Panc1 (cell line): Measurements from ENCODE around the gene ITGB2. TPM values are rescaled to one million over a fixed set of nuclear protein-coding genes. Genes with fewer than 3 reads are reported as not detected.

Source experiments
- ATAC-seq: fragments of 200-7000 bp; cut with Tn5 transposase; 2 replicates; pipeline ENCODE4 v1.9.1; 2020; ENCODE audit warnings: mild to moderate bottlenecking, moderate library complexity
- BruUV-seq: library from RNA; stranded (reverse); fragments of 400-500 nt; replicated peaks from 2 replicates; lab custom pipeline; 2021; lab: Mats Ljungman, UMichigan
- CTCF ChIA-PET: fragments of 300-600 bp; sonication (Branson Sonifier 250); formaldehyde crosslinking; loops from one replicate; lab custom pipeline; 2022; ENCODE audit warnings: antibody characterized with exemption; lab: Charles Lee
- POLR2A ChIA-PET: fragments of 300-600 bp; sonication (Branson Sonifier 250); formaldehyde crosslinking; loops from one replicate; lab custom pipeline; 2022; ENCODE audit warnings: antibody characterized with exemption; lab: Charles Lee
- DNase-seq: peaks from one replicate; pipeline ENCODE4 v3.0.0-alpha.2; 2010; ENCODE audit warnings: low read depth, low spot score
- H3K27ac ChIP-seq: 2 replicates; pipeline ENCODE4 v1.5.1; 2011; ENCODE audit warnings: mild to moderate bottlenecking, low read length, inconsistent platforms
- H3K27me3 ChIP-seq: fragments of 200-500 bp; sonication (Bioruptor generic); 2 replicates; pipeline ENCODE4 v1.6.0; 2014; ENCODE audit warnings: low read length, inconsistent platforms; ENCODE audit not compliant: control insufficient read depth, insufficient read depth
- H3K36me3 ChIP-seq: fragments of 200-500 bp; sonication (Bioruptor generic); 2 replicates; pipeline ENCODE4 v1.5.1; 2014; ENCODE audit warnings: inconsistent platforms, mild to moderate bottlenecking, low read length, moderate library complexity; ENCODE audit not compliant: control insufficient read depth, insufficient read depth
- H3K4me1 ChIP-seq: 2 replicates; pipeline ENCODE4 v1.5.1; 2011; ENCODE audit warnings: inconsistent platforms, mild to moderate bottlenecking, low read length, moderate library complexity; ENCODE audit not compliant: control insufficient read depth, insufficient read depth
- H3K4me3 ChIP-seq, 2 experiments: 2 replicates each; pipeline ENCODE4 v1.5.1; 2011 to 2012; ENCODE audit warnings: low read depth in 2 of 2, low read length in 2 of 2, mild to moderate bottlenecking in 2 of 2, inconsistent platforms in 1 of 2, moderate library complexity in 1 of 2
- H3K9me3 ChIP-seq: fragments of 200-500 bp; sonication (Bioruptor generic); 2 replicates; pipeline ENCODE4 v1.5.1; 2014; ENCODE audit warnings: low read depth, mild to moderate bottlenecking, inconsistent platforms, low read length, moderate library complexity; ENCODE audit not compliant: control insufficient read depth, insufficient read depth
- POLR2AphosphoS5 ChIP-seq: IDR thresholded peaks from 2 replicates; pipeline ENCODE4 v1.6.1; 2012; ENCODE audit warnings: mild to moderate bottlenecking, low read depth, low read length, moderate library complexity
- SIN3A ChIP-seq: IDR thresholded peaks from 2 replicates; pipeline ENCODE4 v1.6.1; 2012; ENCODE audit warnings: low read depth, mild to moderate bottlenecking, low read length, moderate library complexity, borderline replicate concordance; ENCODE audit not compliant: insufficient read depth
- TCF7L2 ChIP-seq: IDR thresholded peaks from 2 replicates; pipeline ENCODE4 v1.6.1; 2011; ENCODE audit warnings: mild to moderate bottlenecking, low read depth, low read length, inconsistent platforms
- in situ Hi-C: cut with HindIII; loops from 2 replicates; pipeline ENCODE4 v1.10.0; 2016; ENCODE audit warnings: low sequenced_read_pairs, low pct_unique_long_range_greater_than_20kb
- intact Hi-C: fragments of 100-400 bp; cut with micrococcal nuclease; formaldehyde crosslinking; loops from one replicate; pipeline ENCODE4 v1.10.0; 2022; ENCODE audit not compliant: unreplicated experiment
- total RNA-seq: library from RNA; stranded (reverse); gene quantifications from one replicate; pipeline ENCODE4 v1.2.1, GENCODE V29; 2021; ENCODE audit not compliant: unreplicated experiment
- TF ChIP-seq, protein P1 (sequence below), 2 experiments: IDR thresholded peaks; 2 replicates each; pipeline ENCODE4 v1.6.1; 2011 to 2012; ENCODE audit warnings: low read depth in 2 of 2, control low read depth in 1 of 2, low read length in 1 of 2, mild to moderate bottlenecking in 1 of 2, moderate library complexity in 1 of 2; ENCODE audit not compliant: insufficient read depth in 1 of 2
- TF ChIP-seq, protein P2 (sequence below): fragments of 450-650 bp; IDR thresholded peaks from 2 replicates; pipeline ENCODE4 v1.5.1; 2017; ENCODE audit warnings: mild to moderate bottlenecking

The ITGB2 gene
- total RNA-seq, 1 experiment from 2014 or later, result 3.0 TPM

DNA sequence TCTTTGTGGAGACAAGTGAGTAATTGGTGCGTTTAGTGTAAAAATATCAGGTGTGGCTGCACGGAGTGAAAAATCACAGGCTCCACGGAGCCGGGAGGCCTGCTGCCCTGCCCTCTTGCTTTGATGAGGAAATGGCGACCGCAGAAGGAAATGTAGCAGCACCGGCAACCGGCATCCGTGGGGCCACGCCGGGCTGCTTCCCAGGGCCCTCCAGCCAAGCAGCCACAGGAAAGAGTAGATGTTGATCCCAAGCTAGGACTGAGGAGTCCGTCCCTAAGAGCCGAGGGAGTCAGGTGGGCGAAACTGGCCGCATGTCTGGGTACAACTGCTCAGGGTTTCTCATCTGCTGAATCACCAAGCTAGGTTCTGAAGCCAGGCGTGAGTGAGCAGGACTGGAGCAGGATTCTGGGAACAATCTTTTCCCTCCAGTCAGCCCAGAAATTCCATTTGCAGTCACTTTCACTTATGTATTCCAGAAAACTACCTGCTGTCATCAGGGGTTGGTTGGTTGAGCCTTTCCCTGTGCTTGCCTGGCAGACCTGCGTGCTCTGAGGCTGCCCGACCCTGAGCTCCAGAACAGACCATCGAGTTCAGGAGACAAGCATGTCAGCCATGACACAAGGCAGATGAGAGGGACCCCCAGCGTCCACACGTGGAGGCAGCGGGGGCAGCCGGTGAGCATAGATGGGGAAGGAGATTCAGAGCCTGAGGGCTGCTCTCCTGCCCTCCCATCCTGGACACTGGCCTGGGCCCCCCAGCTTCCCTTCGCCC lies 5.8 kb upstream of the ITGB2 start:
- Histone ChIP-seq H3K36me3 (no peaks in the 10 kb centered on the region), H3K27me3 (no peaks in the 10 kb centered on the region), H3K4me1 (peaks cover 27% of the 10 kb centered on the region), H3K27ac (peak overlapping the region; percentile 66), H3K4me3 (no peak overlapping the region), H3K9me3 (no peaks in the 10 kb centered on the region)
- TF ChIP-seq, protein P1, sequence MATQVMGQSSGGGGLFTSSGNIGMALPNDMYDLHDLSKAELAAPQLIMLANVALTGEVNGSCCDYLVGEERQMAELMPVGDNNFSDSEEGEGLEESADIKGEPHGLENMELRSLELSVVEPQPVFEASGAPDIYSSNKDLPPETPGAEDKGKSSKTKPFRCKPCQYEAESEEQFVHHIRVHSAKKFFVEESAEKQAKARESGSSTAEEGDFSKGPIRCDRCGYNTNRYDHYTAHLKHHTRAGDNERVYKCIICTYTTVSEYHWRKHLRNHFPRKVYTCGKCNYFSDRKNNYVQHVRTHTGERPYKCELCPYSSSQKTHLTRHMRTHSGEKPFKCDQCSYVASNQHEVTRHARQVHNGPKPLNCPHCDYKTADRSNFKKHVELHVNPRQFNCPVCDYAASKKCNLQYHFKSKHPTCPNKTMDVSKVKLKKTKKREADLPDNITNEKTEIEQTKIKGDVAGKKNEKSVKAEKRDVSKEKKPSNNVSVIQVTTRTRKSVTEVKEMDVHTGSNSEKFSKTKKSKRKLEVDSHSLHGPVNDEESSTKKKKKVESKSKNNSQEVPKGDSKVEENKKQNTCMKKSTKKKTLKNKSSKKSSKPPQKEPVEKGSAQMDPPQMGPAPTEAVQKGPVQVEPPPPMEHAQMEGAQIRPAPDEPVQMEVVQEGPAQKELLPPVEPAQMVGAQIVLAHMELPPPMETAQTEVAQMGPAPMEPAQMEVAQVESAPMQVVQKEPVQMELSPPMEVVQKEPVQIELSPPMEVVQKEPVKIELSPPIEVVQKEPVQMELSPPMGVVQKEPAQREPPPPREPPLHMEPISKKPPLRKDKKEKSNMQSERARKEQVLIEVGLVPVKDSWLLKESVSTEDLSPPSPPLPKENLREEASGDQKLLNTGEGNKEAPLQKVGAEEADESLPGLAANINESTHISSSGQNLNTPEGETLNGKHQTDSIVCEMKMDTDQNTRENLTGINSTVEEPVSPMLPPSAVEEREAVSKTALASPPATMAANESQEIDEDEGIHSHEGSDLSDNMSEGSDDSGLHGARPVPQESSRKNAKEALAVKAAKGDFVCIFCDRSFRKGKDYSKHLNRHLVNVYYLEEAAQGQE (IDR thresholded peaks at IDR 0.05; ENCODE audit: insufficient read depth in 1 of 2, low read depth in 2 of 2, low read length in 1 of 2), result no peak
- TF ChIP-seq, protein P2, sequence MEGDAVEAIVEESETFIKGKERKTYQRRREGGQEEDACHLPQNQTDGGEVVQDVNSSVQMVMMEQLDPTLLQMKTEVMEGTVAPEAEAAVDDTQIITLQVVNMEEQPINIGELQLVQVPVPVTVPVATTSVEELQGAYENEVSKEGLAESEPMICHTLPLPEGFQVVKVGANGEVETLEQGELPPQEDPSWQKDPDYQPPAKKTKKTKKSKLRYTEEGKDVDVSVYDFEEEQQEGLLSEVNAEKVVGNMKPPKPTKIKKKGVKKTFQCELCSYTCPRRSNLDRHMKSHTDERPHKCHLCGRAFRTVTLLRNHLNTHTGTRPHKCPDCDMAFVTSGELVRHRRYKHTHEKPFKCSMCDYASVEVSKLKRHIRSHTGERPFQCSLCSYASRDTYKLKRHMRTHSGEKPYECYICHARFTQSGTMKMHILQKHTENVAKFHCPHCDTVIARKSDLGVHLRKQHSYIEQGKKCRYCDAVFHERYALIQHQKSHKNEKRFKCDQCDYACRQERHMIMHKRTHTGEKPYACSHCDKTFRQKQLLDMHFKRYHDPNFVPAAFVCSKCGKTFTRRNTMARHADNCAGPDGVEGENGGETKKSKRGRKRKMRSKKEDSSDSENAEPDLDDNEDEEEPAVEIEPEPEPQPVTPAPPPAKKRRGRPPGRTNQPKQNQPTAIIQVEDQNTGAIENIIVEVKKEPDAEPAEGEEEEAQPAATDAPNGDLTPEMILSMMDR, result no peak
- TF ChIP-seq TCF7L2 (no peak), POLR2AphosphoS5 (no peak), SIN3A (no peak)
- intact Hi-C loops, result loop anchor here (10.0 kb wide), 1 partner anchor 52 kb away; the partner anchor contains the start of gene PTTG1IP
- ATAC-seq (no peak), DNase-seq (no peak)
- no TSS peak for BruUV-seq
- ChIA-PET CTCF (interaction anchor here (1.0 kb wide), 1 partner anchor 126 kb away, joined by 3 read pairs; no protein-coding TSS in a partner anchor), POLR2A (no interaction called here)
- in situ Hi-C loops, result no loop called here

DNA sequence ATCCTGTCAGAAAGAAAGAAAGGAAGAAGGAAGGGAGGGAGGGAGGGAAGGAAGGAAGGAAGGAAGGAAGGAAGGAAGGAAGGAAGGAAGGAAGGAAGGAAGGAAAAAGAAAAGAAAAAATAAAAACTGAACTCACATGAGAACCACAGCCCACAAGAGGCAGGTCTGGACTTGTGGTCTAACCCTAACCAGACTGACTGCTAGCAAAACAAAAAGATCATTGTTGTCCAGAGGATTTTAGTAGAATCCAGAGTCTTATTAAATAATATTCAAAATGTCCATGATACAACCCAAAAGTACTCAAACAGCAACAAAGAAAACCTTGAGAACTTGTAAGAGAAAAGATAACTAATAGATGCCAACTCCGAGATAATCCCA lies 4.7 kb upstream of the ITGB2 start:
- no peak overlapping the region for H3K4me3 ChIP-seq
- CTCF ChIA-PET, result no interaction called here
- H3K27me3 ChIP-seq, result no peaks in the 10 kb centered on the region
- H3K36me3 ChIP-seq, result no peaks in the 10 kb centered on the region
- in situ Hi-C loops (no loop called here), intact Hi-C loops (loop anchor here (10.0 kb wide), 1 partner anchor 51 kb away; the partner anchor contains the start of gene PTTG1IP)
- BruUV-seq, result no TSS peak
- H3K9me3 ChIP-seq, result no peaks in the 10 kb centered on the region
- H3K4me1 ChIP-seq, result peaks cover 22% of the 10 kb centered on the region
- no peak for ATAC-seq
- POLR2A ChIA-PET, result no interaction called here
- no peak overlapping the region for H3K27ac ChIP-seq
- no peak for DNase-seq
- TF ChIP-seq, protein P1 (IDR thresholded peaks at IDR 0.05; ENCODE audit: insufficient read depth in 1 of 2, low read depth in 2 of 2, low read length in 1 of 2), result no peak
- no peak for TF ChIP-seq POLR2AphosphoS5
- TF ChIP-seq TCF7L2, result no peak
- TF ChIP-seq SIN3A, result no peak
- TF ChIP-seq, protein P2, result no peak
